MCF 10A (cell line): ENCODE data around the gene CCM2. TPM values are rescaled to one million over a fixed set of nuclear protein-coding genes. Genes with fewer than 3 reads are reported as not detected.
A peak's percentile ranks its signal among the peaks of the same experiment; 100 is the strongest.

Experiments
- BruUV-seq: library from RNA; stranded (reverse); fragments of 400-500 nt; replicated peaks from 2 replicates; lab custom pipeline; 2021; lab: Mats Ljungman, UMichigan
- CTCF ChIA-PET: fragments of 300-600 bp; sonication (Branson Sonifier 250); formaldehyde crosslinking; extraction: SDS; loops from one replicate; lab custom pipeline; 2021; ENCODE audit warnings: antibody characterized with exemption, inconsistent platforms; lab: Yijun Ruan, JAX
- POLR2A ChIA-PET: fragments of 300-600, 350-650 bp; sonication (Branson Sonifier 250); formaldehyde crosslinking; extraction: SDS; loops from one replicate; lab custom pipeline; 2020; ENCODE audit warnings: antibody characterized with exemption, inconsistent platforms; lab: Yijun Ruan, JAX
- DNase-seq: peaks from one replicate; pipeline ENCODE4 v3.0.0-alpha.2; 2018; ENCODE audit not compliant: unreplicated experiment
- H3K27ac Mint-ChIP-seq: one replicate; pipeline ENCODE4 v1.8.0; 2022; ENCODE audit warnings: mild to moderate bottlenecking, low read depth, mixed read lengths; ENCODE audit not compliant: unreplicated experiment
- H3K27me3 Mint-ChIP-seq: one replicate; pipeline ENCODE4 v1.8.0; 2022; ENCODE audit warnings: mixed read lengths; ENCODE audit not compliant: insufficient read depth, unreplicated experiment
- H3K36me3 Mint-ChIP-seq: one replicate; pipeline ENCODE4 v1.8.0; 2022; ENCODE audit warnings: mild to moderate bottlenecking, moderate library complexity, mixed read lengths; ENCODE audit not compliant: insufficient read depth, unreplicated experiment
- H3K4me1 Mint-ChIP-seq: one replicate; pipeline ENCODE4 v1.8.0; 2022; ENCODE audit warnings: mixed read lengths; ENCODE audit not compliant: insufficient read depth, unreplicated experiment
- H3K4me3 Mint-ChIP-seq: one replicate; pipeline ENCODE4 v1.8.0; 2022; ENCODE audit warnings: mild to moderate bottlenecking, moderate library complexity, mixed read lengths; ENCODE audit not compliant: unreplicated experiment
- H3K9me3 Mint-ChIP-seq: one replicate; pipeline ENCODE4 v1.8.0; 2022; ENCODE audit warnings: mixed read lengths; ENCODE audit not compliant: unreplicated experiment
- CTCF ChIP-seq: fragments of 200-600 bp; IDR thresholded peaks from one replicate; pipeline ENCODE4 v1.8.0; 2022; ENCODE audit warnings: antibody characterized with exemption, mild to moderate bottlenecking; ENCODE audit not compliant: unreplicated experiment
- intact Hi-C: fragments of 100-400 bp; cut with micrococcal nuclease; formaldehyde crosslinking; loops from 2 replicates; pipeline ENCODE4 v1.14.1; 2022
- total RNA-seq: library from RNA; stranded (reverse); gene quantifications from 2 replicates; pipeline ENCODE4 v1.2.3, GENCODE V29; 2022

CCM2 gene
- total RNA-seq, 1 experiment from 2014 or later: 36.2 TPM

GRCh38 chr7:44982535-44982923, 17.5 kb upstream of the CCM2 start:
- Mint-ChIP-seq H3K27ac (no peak overlapping the region), H3K36me3 (peaks cover 72% of the 10 kb centered on the region), H3K27me3 (no peaks in the 10 kb centered on the region), H3K4me3 (no peak overlapping the region), H3K4me1 (peaks cover 45% of the 10 kb centered on the region), H3K9me3 (no peaks in the 10 kb centered on the region)
- CTCF ChIA-PET: interaction anchor here (0.6 to 1.5 kb wide), 7 partner anchors 9 to 125 kb away, joined by 3 to 7 read pairs (median 3); no protein-coding TSS in a partner anchor
- intact Hi-C loops: loop anchor here (10.0 kb wide), 1 partner anchor 98 kb away; the partner anchor contains the start of gene PURB
- POLR2A ChIA-PET: interaction anchor here (0.6 to 10.6 kb wide), 8 partner anchors 8 to 184 kb away, joined by 3 to 190 read pairs (median 4); partner anchors contain the start of genes CCM2 and PURB
- BruUV-seq: no TSS peak
- TF ChIP-seq CTCF: no peak
- no peak for DNase-seq

DNA sequence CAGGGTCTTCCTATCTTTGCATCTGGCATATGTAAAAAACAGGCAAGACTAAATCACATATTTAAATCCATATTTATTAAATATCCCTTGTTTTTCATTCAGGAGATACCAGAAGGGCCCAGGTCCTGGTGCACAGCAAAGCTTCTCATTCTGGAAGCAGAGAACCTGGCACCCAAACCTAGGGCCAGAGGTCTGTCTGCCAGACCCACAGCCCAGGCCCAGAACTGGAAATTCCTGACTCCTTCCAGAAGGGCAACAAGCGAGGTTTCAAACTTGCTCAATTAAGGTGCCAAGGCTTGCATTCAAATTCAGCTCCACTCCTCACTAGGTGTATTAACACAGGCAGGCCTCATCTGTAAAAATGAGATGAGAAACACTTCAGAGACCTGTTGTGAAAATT, 17.0 kb upstream of the CCM2 start:
- DNase-seq: no peak
- intact Hi-C loops: loop anchor here (10.0 kb wide), 1 partner anchor 98 kb away; the partner anchor contains the start of gene PURB
- no peak for TF ChIP-seq CTCF
- no peaks in the 10 kb centered on the region for H3K27me3 Mint-ChIP-seq
- no peak overlapping the region for H3K4me3 Mint-ChIP-seq
- ChIA-PET POLR2A (interaction anchor here (0.7 to 10.6 kb wide), 7 partner anchors 9 to 129 kb away, joined by 3 to 190 read pairs (median 3); partner anchors contain the start of genes CCM2 and PURB), CTCF (interaction anchor here (0.8 to 1.5 kb wide), 5 partner anchors 9 to 126 kb away, joined by 3 to 7 read pairs (median 3); no protein-coding TSS in a partner anchor)
- BruUV-seq: no TSS peak
- H3K4me1 Mint-ChIP-seq: peaks cover 45% of the 10 kb centered on the region
- no peak overlapping the region for H3K27ac Mint-ChIP-seq
- no peaks in the 10 kb centered on the region for H3K9me3 Mint-ChIP-seq
- peaks cover 71% of the 10 kb centered on the region for H3K36me3 Mint-ChIP-seq

DNA sequence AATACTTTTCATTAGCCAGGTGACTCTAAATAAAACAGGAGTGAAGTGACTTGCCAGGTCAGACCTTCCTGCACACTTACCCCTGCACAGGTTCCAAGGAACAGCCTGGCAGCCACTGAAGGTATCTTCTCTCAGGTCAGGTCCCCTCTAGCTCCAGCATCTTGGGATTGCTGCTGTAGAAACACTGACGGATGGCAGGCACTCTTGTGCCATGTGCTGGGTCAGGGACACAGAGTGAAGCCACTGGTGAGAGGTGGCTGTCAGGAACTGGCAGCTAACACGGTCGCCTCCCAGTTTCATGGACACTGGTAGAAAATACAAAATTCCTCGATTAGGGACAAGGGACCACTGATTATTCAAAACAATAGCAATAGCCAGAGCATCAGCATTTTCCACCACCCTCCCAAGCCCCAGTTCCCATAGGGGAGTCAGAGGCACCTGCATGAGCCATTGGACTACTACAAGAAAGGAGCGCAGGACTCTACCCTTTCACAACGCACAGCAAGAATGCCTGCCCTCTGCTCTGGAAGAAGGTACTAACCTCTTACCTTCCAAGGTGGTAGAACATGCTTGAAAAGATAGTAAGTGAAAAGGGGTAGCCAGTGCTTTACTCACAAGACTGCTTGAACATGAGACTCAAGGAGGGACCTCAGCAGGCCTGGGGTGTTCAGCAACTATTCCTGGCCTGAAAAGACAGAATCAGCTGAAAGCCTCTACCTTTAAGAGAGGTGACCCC, 16.1 kb upstream of the CCM2 start:
- no peaks in the 10 kb centered on the region for H3K9me3 Mint-ChIP-seq
- POLR2A ChIA-PET: interaction anchor here (0.5 to 10.6 kb wide), 8 partner anchors 10 to 267 kb away, joined by 3 to 190 read pairs (median 4); partner anchors contain the start of genes CCM2 and PURB
- peaks cover 44% of the 10 kb centered on the region for H3K4me1 Mint-ChIP-seq
- peaks cover 67% of the 10 kb centered on the region for H3K36me3 Mint-ChIP-seq
- no peaks in the 10 kb centered on the region for H3K27me3 Mint-ChIP-seq
- intact Hi-C loops: loop anchor here (10.0 kb wide), 1 partner anchor 99 kb away; the partner anchor contains the start of gene PURB
- H3K27ac Mint-ChIP-seq: peak overlapping the region; percentile 98
- no peak for TF ChIP-seq CTCF
- no TSS peak for BruUV-seq
- peak overlapping the region; percentile 82 for H3K4me3 Mint-ChIP-seq
- no peak for DNase-seq
- CTCF ChIA-PET: interaction anchor here (0.5 to 1.3 kb wide), 3 partner anchors 8 to 715 kb away, joined by 3 read pairs; no protein-coding TSS in a partner anchor

- no TSS peak for BruUV-seq
- Mint-ChIP-seq H3K36me3 (peaks cover 67% of the 10 kb centered on the region), H3K27me3 (no peaks in the 10 kb centered on the region), H3K9me3 (no peaks in the 10 kb centered on the region), H3K4me1 (peaks cover 44% of the 10 kb centered on the region), H3K4me3 (peak overlapping the region; percentile 82), H3K27ac (peak overlapping the region; percentile 98)
- intact Hi-C loops: loop anchor here (10.0 kb wide), 1 partner anchor 100 kb away; the partner anchor contains the start of gene PURB
- no peak for TF ChIP-seq CTCF
- ChIA-PET POLR2A (interaction anchor here (5.9 to 10.6 kb wide), 2 partner anchors 16 to 101 kb away, joined by 79 to 190 read pairs; partner anchors contain the start of genes CCM2 and PURB), CTCF (interaction anchor here (0.5 to 1.3 kb wide), 3 partner anchors 8 to 715 kb away, joined by 3 read pairs; no protein-coding TSS in a partner anchor)
- no peak for DNase-seq
Measured at GRCh38 chr7:44984478-44984758, 15.6 kb upstream of the CCM2 start.
